Measurements from ENCODE around the gene RGS6. TPM values are rescaled to one million over a fixed set of nuclear protein-coding genes. Genes with fewer than 3 reads are reported as not detected.

RGS6 gene
- total RNA-seq, 4 donors from 2014 or later: 0.46 to 3.7 (median 1.6) TPM

DNA sequence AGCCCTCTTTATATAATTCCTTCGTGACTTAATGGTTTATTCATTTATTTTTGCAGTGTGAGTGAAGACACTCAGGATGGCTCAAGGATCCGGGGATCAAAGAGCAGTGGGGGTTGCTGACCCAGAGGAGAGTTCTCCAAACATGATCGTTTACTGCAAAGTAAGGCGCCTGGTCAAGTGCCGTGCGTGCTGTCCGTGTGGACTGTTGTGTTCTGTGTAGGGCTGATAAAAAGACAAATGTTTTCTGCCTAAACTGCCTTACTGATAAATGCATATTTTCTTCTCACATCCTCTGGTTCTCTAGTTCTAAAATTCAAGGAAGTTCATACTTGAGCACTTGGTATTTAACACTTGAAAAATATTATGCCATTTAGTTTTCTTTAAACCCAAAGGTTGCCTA is 32.5 kb downstream of the RGS6 start:
- no peaks in the 10 kb centered on the region for H3K36me3 ChIP-seq
- ATAC-seq: no peak
- H3K4me1 ChIP-seq: no peaks in the 10 kb centered on the region
- H3K27ac ChIP-seq: no peak overlapping the region
- H3K9me3 ChIP-seq: no peaks in the 10 kb centered on the region
- no peaks in the 10 kb centered on the region for H3K27me3 ChIP-seq
- in situ Hi-C loops (cut with MboI; ENCODE audit: low sequenced_read_pairs in 4 of 4) (no loop called here), intact Hi-C loops (cut with DNase I; ENCODE audit: low total_unique reads) (no loop called here)
- no peak overlapping the region for H3K4me3 ChIP-seq
- TF ChIP-seq POLR2A (IDR thresholded peaks at IDR 0.05): no peak
- TF ChIP-seq, protein P1, sequence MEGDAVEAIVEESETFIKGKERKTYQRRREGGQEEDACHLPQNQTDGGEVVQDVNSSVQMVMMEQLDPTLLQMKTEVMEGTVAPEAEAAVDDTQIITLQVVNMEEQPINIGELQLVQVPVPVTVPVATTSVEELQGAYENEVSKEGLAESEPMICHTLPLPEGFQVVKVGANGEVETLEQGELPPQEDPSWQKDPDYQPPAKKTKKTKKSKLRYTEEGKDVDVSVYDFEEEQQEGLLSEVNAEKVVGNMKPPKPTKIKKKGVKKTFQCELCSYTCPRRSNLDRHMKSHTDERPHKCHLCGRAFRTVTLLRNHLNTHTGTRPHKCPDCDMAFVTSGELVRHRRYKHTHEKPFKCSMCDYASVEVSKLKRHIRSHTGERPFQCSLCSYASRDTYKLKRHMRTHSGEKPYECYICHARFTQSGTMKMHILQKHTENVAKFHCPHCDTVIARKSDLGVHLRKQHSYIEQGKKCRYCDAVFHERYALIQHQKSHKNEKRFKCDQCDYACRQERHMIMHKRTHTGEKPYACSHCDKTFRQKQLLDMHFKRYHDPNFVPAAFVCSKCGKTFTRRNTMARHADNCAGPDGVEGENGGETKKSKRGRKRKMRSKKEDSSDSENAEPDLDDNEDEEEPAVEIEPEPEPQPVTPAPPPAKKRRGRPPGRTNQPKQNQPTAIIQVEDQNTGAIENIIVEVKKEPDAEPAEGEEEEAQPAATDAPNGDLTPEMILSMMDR (IDR thresholded peaks at IDR 0.05 in 4 of 5, conservative IDR thresholded peaks at IDR 0.05 in 1 of 5): no peak
- DNase-seq: no peak

DNA sequence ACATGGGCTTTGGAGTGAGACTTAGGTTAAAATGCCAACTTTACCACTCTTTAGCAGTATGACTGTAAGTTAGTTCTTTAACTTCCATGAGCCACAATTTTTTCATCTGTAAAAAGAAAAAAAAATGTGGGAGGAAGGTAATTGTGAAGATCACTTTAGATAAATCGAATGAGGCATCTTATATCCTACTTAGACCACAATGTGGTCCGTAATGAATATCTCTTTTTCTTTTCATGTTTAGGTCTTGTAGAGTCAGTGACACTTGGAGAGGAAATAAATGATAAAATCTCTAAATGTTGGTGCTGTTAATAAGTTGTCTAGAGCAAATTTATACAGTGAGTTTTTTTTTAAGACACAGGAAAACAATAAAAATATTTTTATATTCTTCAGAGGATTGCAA is 34.3 kb downstream of the RGS6 start:
- in situ Hi-C loops (cut with MboI; ENCODE audit: low sequenced_read_pairs in 4 of 4): no loop called here
- Histone ChIP-seq H3K4me3 (no peak overlapping the region), H3K27ac (no peak overlapping the region), H3K9me3 (no peaks in the 10 kb centered on the region), H3K27me3 (no peaks in the 10 kb centered on the region), H3K36me3 (no peaks in the 10 kb centered on the region), H3K4me1 (no peaks in the 10 kb centered on the region)
- ATAC-seq (no peak), DNase-seq (no peak)
- intact Hi-C loops (cut with DNase I; ENCODE audit: low total_unique reads): no loop called here
- TF ChIP-seq, protein P1 (IDR thresholded peaks at IDR 0.05 in 4 of 5, conservative IDR thresholded peaks at IDR 0.05 in 1 of 5): no peak
- TF ChIP-seq POLR2A (IDR thresholded peaks at IDR 0.05): no peak

DNA sequence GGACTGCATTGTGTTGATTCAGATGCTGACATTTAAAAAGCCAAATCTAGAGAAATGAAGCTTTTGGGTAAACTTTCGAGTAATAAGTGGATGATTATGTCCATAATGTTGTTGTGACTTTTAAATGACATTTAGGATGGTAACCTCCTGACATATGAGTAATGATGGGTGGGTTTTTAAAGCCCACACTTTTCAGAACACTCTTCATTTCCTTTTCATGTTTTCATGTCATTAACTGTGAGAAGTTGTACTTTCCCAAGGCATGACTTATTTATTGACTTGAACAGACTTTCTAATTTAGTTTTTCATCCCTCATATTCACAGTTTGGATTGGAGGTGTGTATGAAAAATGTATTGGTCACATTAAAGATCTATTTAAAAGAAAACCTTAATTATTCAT is 35.5 kb downstream of the RGS6 start:
- DNase-seq (no peak), ATAC-seq (no peak)
- no peaks in the 10 kb centered on the region for H3K4me1 ChIP-seq
- H3K27me3 ChIP-seq: no peaks in the 10 kb centered on the region
- H3K4me3 ChIP-seq: no peak overlapping the region
- no peak for TF ChIP-seq POLR2A (IDR thresholded peaks at IDR 0.05)
- TF ChIP-seq, protein P1 (IDR thresholded peaks at IDR 0.05 in 4 of 5, conservative IDR thresholded peaks at IDR 0.05 in 1 of 5): no peak
- intact Hi-C loops (cut with DNase I; ENCODE audit: low total_unique reads): no loop called here
- in situ Hi-C loops (cut with MboI; ENCODE audit: low sequenced_read_pairs in 4 of 4): no loop called here
- H3K36me3 ChIP-seq: no peaks in the 10 kb centered on the region
- no peak overlapping the region for H3K27ac ChIP-seq
- no peaks in the 10 kb centered on the region for H3K9me3 ChIP-seq

DNA sequence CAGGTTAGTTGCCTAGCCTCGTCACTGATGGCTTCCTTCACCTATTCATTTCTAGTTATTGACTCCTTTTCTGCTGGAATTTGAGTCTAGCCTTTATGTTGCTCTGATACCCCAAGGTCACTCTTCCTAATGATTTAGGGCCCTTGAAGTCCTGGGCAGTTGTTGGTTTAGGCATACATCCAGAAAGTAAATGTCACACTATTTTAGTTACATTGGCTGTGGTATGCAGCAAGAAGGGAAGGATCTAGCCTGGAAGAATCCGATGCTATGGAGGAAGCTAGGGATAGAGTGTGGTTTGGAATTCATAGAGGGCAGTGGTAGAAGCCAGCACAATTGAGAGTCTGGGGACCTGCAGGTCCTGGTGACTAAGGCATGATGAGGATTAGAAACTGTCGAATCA is 38.0 kb downstream of the RGS6 start:
- Histone ChIP-seq H3K9me3 (no peaks in the 10 kb centered on the region), H3K4me3 (no peak overlapping the region), H3K36me3 (no peaks in the 10 kb centered on the region), H3K27ac (no peak overlapping the region), H3K4me1 (no peaks in the 10 kb centered on the region), H3K27me3 (no peaks in the 10 kb centered on the region)
- intact Hi-C loops (cut with DNase I; ENCODE audit: low total_unique reads) (no loop called here), in situ Hi-C loops (cut with MboI; ENCODE audit: low sequenced_read_pairs in 4 of 4) (no loop called here)
- DNase-seq: no peak
- TF ChIP-seq, protein P1 (IDR thresholded peaks at IDR 0.05 in 4 of 5, conservative IDR thresholded peaks at IDR 0.05 in 1 of 5): no peak
- no peak for TF ChIP-seq POLR2A (IDR thresholded peaks at IDR 0.05)
- ATAC-seq: no peak

DNA sequence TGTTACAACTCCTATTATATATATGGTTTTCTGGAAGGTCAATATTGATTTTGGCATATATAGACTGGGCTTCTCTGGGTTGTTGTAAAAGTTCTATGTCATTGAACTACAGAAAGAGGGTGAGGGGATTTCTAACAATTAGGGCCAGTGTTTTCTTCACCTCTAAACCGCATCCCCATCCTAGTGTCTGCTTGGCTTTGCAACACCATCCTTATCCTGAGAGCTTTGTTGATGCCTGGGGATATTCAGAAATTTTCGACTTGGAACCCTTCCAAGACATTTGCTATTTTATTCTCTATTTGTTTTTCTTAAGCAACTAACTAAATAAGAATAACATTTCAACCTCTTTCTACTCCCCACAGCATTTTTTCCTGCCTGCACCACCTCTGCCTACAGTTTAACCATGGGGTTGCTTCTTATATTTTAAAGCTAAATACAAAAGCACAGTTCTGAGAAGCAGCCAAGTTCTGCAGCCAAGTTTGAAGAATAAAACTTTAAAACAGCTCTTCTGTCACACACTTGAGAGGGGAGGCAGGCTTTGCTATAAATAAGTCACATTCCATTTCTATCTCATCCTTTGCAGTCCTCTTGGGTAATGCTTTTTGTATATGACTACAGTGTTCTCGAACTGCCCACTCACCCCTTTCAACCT is 53.4 kb downstream of the RGS6 start:
- in situ Hi-C loops (cut with MboI; ENCODE audit: low sequenced_read_pairs in 4 of 4) (no loop called here), intact Hi-C loops (cut with DNase I; ENCODE audit: low total_unique reads) (no loop called here)
- no peak for ATAC-seq
- Histone ChIP-seq H3K4me3 (no peak overlapping the region), H3K4me1 (no peaks in the 10 kb centered on the region), H3K9me3 (no peaks in the 10 kb centered on the region), H3K36me3 (no peaks in the 10 kb centered on the region), H3K27me3 (no peaks in the 10 kb centered on the region), H3K27ac (no peak overlapping the region)
- DNase-seq: no peak
- no peak for TF ChIP-seq POLR2A (IDR thresholded peaks at IDR 0.05)
- TF ChIP-seq, protein P1 (IDR thresholded peaks at IDR 0.05 in 4 of 5, conservative IDR thresholded peaks at IDR 0.05 in 1 of 5): no peak

Measured in gastrocnemius medialis (tissue), 4 donors.